NCI-H345 treated with DMSO at 0.1 percent for 48 hours (cell line): ENCODE measurements around the gene ACAP2.
"Not testable (repeated sequence)": the region's sequence is repeated elsewhere in the genome, so short reads cannot be mapped to it uniquely, and the experiment has no call there.

Experiments used
- DNase-seq: peaks from one replicate; lab custom pipeline; 2025; ENCODE audit not compliant: unreplicated experiment; lab: John Stamatoyannopoulos, UW

The ACAP2 gene

GRCh38 chr3:195445885-195446284, 3.1 kb upstream of the ACAP2 start:
- DNase-seq = no peak

- no peak for DNase-seq
Measured at GRCh38 chr3:195443391-195443989, 670 bp upstream of the ACAP2 start.

- DNase-seq = peak; percentile 30
Measured at GRCh38 chr3:195441992-195442572, 738 bp downstream of the ACAP2 start.

- DNase-seq = no peak
Measured at GRCh38 chr3:195441476-195441991, 1.3 kb downstream of the ACAP2 start.

GRCh38 chr3:195441051-195441450, 1.8 kb downstream of the ACAP2 start:
- no peak for DNase-seq

- no peak for DNase-seq
Measured at GRCh38 chr3:195440379-195440778, 2.4 kb downstream of the ACAP2 start.

- DNase-seq = no peak
Measured at GRCh38 chr3:195438371-195438770, 4.4 kb downstream of the ACAP2 start.

GRCh38 chr3:195425849-195426248, 17.0 kb downstream of the ACAP2 start:
- DNase-seq = no peak

GRCh38 chr3:195423818-195424217, 19.0 kb downstream of the ACAP2 start:
- no peak for DNase-seq

GRCh38 chr3:195421400-195421799, 21.4 kb downstream of the ACAP2 start:
- DNase-seq = no peak

- DNase-seq = no peak
Measured at GRCh38 chr3:195416795-195417194, 26.0 kb downstream of the ACAP2 start.

- DNase-seq = no peak
Measured at GRCh38 chr3:195411836-195412235, 31.0 kb downstream of the ACAP2 start.

GRCh38 chr3:195410546-195410945, 32.3 kb downstream of the ACAP2 start:
- DNase-seq = no peak

GRCh38 chr3:195407531-195408409, 35.0 kb downstream of the ACAP2 start:
- DNase-seq = no peak

- DNase-seq = no peak
Measured at GRCh38 chr3:195405651-195406050, 37.2 kb downstream of the ACAP2 start.

- DNase-seq = no peak
Measured at GRCh38 chr3:195403841-195404408, 38.9 kb downstream of the ACAP2 start.

GRCh38 chr3:195403244-195403643, 39.6 kb downstream of the ACAP2 start:
- DNase-seq = no peak

- DNase-seq = no peak
Measured at GRCh38 chr3:195401943-195402342, 40.9 kb downstream of the ACAP2 start.

GRCh38 chr3:195398460-195398859, 44.4 kb downstream of the ACAP2 start:
- DNase-seq = not testable (repeated sequence)

- no peak for DNase-seq
Measured at GRCh38 chr3:195397524-195397923, 45.3 kb downstream of the ACAP2 start.

- no peak for DNase-seq
Measured at GRCh38 chr3:195395208-195395816, 47.5 kb downstream of the ACAP2 start.
